Central memory CD8-positive, alpha-beta T cell (primary cell): ENCODE results near the gene RAB44.

Experiments
- ATAC-seq: fragments of 150-1000 bp; cut with Tn5 transposase; replicated peaks from 2 replicates; pipeline ENCODE4 v1.10.0; 2022; ENCODE audit warnings: mild to moderate bottlenecking, moderate FRiP score, moderate number of reproducible peaks; ENCODE audit not compliant: poor library complexity, severe bottlenecking; ENCODE audit errors: extremely low read depth
- DNase-seq, 2 donors: peaks; one replicate each; pipeline ENCODE4 v3.0.0; 2021; ENCODE audit warnings: low spot score in 2 of 2
- H3K27ac Mint-ChIP-seq: one replicate; pipeline ENCODE4 v1.8.0; 2022; ENCODE audit warnings: low read depth, mild to moderate bottlenecking, moderate library complexity, mixed read lengths
- H3K27me3 Mint-ChIP-seq: one replicate; pipeline ENCODE4 v1.8.0; 2022; ENCODE audit warnings: mixed read lengths
- H3K36me3 Mint-ChIP-seq: one replicate; pipeline ENCODE4 v1.8.0; 2022; ENCODE audit warnings: mild to moderate bottlenecking, moderate library complexity, mixed read lengths; ENCODE audit not compliant: insufficient read depth
- H3K4me1 Mint-ChIP-seq: one replicate; pipeline ENCODE4 v1.8.0; 2022; ENCODE audit warnings: mixed read lengths
- H3K4me3 Mint-ChIP-seq: one replicate; pipeline ENCODE4 v1.8.0; 2022; ENCODE audit warnings: mild to moderate bottlenecking, moderate library complexity, mixed read lengths
- H3K9me3 Mint-ChIP-seq: one replicate; pipeline ENCODE4 v1.8.0; 2022; ENCODE audit warnings: mixed read lengths

The RAB44 gene

DNA sequence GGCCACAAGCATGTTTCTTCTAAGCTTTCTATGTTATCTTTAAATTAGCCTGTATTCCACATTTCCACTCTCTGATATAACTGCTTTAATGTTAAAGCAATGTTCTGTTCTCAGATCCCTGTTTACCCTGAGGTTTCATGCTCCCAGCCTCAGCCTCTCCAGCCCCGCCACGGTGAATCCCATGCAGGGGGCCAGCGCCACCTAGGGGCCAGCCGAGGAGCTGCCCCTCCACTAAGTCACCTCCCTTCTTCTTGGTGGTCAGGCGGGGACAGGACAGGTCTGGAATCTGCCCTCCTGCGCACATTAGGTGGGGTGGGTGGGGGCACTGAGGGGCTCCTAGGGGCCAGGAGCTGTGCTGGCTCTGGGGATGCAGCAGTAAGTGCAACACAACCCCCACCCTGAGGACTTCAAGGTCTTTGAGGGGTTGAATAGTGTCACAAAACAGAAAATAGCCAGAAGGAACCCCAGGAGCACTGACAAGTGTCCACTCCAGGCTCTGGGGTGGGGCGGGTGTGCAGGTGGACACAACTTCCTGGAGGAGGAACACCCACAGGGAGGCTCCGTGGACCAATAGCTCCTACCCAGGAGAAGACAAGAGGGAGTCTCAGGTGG, 61.6 kb downstream of the RAB44 start:
- no peaks in the 10 kb centered on the region for H3K27me3 Mint-ChIP-seq
- ATAC-seq, result no peak
- DNase-seq, result peak; percentile 60 to 70
- H3K9me3 Mint-ChIP-seq, result no peaks in the 10 kb centered on the region
- peaks cover 47% of the 10 kb centered on the region for H3K4me1 Mint-ChIP-seq
- H3K4me3 Mint-ChIP-seq, result no peak overlapping the region
- H3K36me3 Mint-ChIP-seq, result peaks cover 5% of the 10 kb centered on the region
- H3K27ac Mint-ChIP-seq, result peak overlapping the region; percentile 58

DNA sequence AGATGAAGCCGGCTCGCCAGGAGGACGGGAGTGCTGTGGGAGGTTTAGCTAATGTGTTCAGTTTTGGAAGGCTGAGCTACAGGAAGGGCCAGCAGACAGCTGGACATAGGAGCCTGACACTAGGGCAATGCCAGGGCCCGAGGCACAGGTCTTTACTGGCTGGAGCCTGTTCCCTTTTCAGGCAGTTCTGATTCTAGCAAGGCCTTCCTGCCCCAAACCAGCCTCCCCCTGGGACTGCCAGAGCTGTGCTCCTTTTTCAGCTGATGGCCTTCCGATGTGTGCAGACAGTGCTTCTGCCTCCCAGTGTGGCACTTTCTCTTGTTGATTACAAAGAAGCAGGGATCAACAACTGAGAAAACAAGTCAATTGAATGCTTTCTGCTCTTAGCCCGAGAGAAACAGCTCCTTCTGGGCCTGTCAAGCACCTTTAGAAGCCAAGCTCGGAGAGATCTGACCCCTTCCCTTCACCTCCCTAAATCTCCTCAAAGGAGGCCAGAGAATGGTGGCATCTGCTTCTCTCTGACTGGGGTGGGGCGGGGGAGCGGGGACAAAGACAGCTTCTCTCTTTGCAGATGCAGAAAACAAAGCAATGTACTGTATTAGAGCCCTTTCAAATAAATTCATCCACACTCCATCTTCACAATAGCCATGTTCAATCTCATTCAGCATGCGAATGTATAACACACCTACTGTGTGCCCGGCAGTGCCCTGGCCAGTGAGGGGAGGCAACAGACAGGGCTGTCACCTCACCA, 63.2 kb downstream of the RAB44 start:
- H3K4me1 Mint-ChIP-seq, result peaks cover 32% of the 10 kb centered on the region
- ATAC-seq, result no peak
- H3K9me3 Mint-ChIP-seq, result no peaks in the 10 kb centered on the region
- DNase-seq, result no peak
- H3K4me3 Mint-ChIP-seq, result no peak overlapping the region
- H3K27ac Mint-ChIP-seq, result no peak overlapping the region
- H3K36me3 Mint-ChIP-seq, result no peaks in the 10 kb centered on the region
- H3K27me3 Mint-ChIP-seq, result no peaks in the 10 kb centered on the region

DNA sequence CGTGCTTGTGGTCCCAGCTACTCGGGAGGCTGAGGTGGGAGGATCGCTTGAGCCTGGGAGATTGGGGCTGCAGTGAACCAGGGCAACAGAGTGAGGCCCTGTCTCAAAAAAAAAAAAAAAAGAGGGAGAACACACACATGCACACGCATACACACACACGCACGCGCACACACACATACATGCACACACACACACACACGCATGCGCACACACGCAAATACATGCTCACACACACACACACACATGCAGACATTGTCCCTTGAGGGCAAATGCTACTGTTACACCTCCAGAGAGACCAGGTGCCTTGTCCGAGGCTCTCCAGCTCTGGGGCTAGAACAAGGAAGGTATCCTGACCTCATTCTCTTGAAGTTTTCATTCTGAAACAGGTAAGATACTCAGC, 64.5 kb downstream of the RAB44 start:
- H3K27ac Mint-ChIP-seq, result no peak overlapping the region

DNA sequence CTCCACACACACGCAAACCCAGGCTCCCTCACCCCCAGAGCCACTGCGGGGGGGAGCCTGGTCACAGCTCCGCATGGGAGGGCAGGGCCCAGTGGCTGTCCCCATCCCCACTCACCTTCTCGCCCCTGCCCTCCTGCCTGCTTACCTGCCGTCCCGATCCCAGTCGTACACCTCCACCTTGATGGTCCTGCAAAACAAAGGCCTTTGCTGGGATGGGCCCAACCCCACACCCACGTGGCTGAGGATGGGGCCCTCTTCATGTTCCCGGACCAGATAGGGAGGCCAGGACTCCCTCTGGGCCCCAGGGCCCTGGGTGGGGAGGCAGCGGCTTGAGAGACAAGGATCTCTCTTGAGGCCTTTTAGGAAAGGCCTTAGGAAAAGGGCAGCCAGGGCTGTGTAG, 67.6 kb downstream of the RAB44 start:
- Mint-ChIP-seq H3K4me3 (no peak overlapping the region), H3K27ac (no peak overlapping the region), H3K9me3 (no peaks in the 10 kb centered on the region), H3K27me3 (no peaks in the 10 kb centered on the region), H3K36me3 (peaks cover 6% of the 10 kb centered on the region), H3K4me1 (peaks cover 22% of the 10 kb centered on the region)
- ATAC-seq (no peak), DNase-seq (no peak)

More for the DNA sequence above, 64.5 kb downstream of the RAB44 start:
- Mint-ChIP-seq H3K4me1 (peaks cover 25% of the 10 kb centered on the region), H3K4me3 (no peak overlapping the region), H3K36me3 (peaks cover 2% of the 10 kb centered on the region), H3K9me3 (no peaks in the 10 kb centered on the region), H3K27me3 (no peaks in the 10 kb centered on the region)
- no peak for ATAC-seq
- no peak for DNase-seq

DNA sequence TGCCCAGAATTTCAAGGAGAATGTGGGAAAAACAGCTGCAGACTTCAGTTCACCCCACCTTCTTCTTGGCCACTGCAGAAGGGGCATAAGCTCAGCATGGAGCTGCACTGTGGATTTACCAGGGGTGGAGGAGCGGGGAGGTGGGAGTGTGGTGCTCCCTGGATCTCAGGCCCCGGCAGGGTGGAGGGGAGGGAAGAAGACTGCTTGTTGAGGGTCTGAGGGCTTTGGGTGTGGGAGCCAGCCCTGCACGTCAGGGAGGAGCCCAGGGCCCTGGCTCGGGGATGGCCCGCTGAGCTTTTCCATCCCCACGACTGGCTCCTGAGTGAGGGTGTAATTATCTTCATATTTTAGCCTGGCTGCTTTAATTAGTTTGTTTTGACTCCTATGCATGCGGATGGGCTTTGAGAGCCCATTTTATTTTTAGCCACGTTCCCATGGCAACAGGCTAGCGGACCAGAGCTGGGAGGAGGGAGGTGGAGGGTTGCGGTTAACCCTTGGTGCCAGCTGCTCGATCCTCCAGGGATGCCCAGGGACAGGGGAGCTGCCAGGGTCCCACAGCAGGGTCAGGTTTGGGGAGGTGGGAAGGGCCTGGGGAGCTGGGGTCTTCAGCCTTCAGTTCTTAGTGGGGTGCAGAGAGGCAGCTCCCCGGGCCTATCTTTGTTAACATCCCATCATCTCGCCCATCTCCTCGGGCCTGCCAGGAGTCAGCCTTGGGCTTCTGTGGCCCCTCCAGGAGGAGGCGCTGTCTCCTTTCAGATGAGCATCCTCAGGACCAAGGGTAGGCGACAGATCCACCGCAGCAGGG, 68.2 kb downstream of the RAB44 start:
- Mint-ChIP-seq H3K4me3 (no peak overlapping the region), H3K9me3 (no peaks in the 10 kb centered on the region), H3K4me1 (peaks cover 28% of the 10 kb centered on the region), H3K27me3 (no peaks in the 10 kb centered on the region), H3K36me3 (peaks cover 9% of the 10 kb centered on the region), H3K27ac (no peak overlapping the region)
- ATAC-seq, result peak; percentile 72
- DNase-seq, result peak; percentile 65

DNA sequence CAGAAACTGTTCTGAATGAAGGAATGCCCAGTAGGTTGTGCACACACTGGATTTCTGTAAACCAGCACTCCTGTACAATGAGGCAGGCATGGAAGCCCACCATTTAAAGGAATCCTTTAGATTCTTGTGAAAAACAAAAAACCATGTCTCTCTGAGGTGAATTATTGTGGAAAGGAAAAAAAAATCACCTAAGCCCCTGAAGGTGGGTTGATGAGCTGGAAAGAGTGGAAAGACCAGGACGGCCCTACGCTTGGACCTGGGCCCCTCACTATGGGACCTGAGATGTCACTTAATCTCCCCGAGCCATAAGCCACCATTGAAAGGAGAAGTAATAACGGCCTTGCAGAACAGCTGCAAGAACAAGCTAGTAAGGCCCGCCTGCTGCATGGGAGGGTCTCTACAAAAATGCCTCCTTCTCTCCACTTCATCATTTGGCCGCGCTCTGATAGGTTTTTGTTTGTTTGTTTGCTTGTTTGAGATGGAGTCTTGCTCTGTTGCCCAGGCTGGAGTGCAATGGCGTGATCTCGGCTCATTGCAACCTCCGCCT, 68.8 kb downstream of the RAB44 start:
- Mint-ChIP-seq H3K4me1 (peaks cover 32% of the 10 kb centered on the region), H3K27me3 (no peaks in the 10 kb centered on the region), H3K4me3 (no peak overlapping the region), H3K9me3 (no peaks in the 10 kb centered on the region), H3K27ac (no peak overlapping the region), H3K36me3 (peaks cover 9% of the 10 kb centered on the region)
- no peak for ATAC-seq
- DNase-seq, result no peak

DNA sequence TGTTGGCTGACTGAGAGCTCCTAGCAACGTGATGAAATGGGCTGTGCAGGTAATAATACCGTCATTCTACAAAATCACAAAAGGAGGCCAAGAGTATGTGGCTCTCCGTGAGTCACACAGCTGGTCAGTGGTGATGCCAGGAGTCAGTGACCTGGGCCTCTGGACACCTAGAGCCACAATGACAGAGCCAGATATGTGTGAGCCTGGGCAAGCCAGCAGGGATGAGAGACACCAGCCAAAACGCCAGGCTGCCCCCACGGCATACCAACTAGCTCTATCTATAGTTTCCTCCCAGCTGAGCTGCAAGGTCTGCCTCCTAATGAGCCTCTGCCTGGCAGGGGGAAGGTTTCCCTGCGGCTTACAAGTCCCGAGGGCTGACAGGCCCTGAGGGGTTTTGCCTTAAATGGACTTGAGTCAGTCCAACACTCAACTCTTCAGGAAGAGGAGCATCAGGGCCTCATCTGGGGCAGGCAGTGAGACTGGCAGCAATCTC, 71.6 kb downstream of the RAB44 start:
- Mint-ChIP-seq H3K4me3 (peak overlapping the region; percentile 29), H3K36me3 (peaks cover 9% of the 10 kb centered on the region), H3K4me1 (peaks cover 38% of the 10 kb centered on the region), H3K27ac (peak overlapping the region; percentile 84), H3K27me3 (no peaks in the 10 kb centered on the region), H3K9me3 (no peaks in the 10 kb centered on the region)
- DNase-seq (no peak), ATAC-seq (no peak)

DNA sequence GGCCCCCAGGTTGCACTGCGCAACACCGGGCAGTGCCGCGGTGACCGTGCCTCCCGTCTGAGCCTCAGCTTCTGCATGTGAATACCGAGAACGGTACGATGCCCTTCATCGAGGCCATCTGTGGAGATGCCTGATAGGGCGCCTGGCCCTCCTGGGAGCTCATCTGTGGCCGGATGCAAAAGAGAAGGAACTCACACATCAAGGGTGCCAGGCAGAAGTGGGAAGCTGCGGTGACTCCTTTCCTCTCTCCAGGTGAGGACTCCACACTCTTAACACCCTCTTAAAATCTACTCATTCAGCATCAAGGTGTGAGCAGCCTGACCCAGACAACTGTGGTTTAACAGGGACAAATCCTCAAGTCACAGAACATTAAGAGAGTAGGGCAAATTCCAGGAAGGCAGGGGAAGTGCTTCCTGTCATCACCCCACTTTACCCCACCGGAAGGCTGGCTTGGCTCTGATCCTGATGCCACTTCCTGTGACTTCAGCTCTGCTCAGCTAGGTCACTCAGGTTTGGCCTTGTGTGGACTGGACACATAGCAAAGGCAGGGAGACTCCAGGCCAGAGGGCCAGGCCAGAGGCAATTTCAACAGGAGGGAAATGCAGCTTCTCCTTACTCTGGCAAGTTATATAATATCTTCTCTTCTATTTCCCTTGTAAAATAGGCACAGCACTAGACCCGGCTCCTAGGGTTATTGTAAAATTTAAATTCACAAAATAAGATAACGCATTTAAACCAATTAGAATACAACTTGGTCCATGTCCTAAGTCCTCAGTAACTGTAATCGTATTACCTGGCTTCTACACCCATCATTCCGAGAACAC, 72.3 kb downstream of the RAB44 start:
- H3K36me3 Mint-ChIP-seq, result peaks cover 9% of the 10 kb centered on the region
- H3K9me3 Mint-ChIP-seq, result no peaks in the 10 kb centered on the region
- peaks cover 38% of the 10 kb centered on the region for H3K4me1 Mint-ChIP-seq
- peak overlapping the region; percentile 84 for H3K27ac Mint-ChIP-seq
- DNase-seq (no peak), ATAC-seq (peak; percentile 30)
- peak overlapping the region; percentile 29 for H3K4me3 Mint-ChIP-seq
- H3K27me3 Mint-ChIP-seq, result no peaks in the 10 kb centered on the region

DNA sequence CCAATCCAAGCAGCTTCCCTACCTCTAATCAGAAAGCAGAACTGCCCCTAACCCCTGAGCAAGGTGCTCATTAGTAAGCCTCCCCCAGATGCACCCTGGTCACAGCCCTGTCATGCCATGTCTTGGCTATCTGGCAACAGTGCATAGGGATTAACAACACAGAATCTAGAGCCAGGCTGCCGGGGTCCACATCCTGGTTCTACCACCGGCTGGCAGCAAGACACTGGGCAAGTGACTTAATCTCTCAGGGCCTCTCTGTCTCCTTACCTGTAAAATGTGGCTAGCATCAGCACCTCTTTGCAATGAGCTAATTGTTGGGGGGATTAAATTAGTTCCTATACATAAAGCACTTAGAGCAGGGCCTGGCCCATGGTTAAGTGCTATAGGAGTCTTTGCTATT, 73.5 kb downstream of the RAB44 start:
- H3K27me3 Mint-ChIP-seq, result no peaks in the 10 kb centered on the region
- ATAC-seq, result no peak
- peaks cover 36% of the 10 kb centered on the region for H3K4me1 Mint-ChIP-seq
- peaks cover 8% of the 10 kb centered on the region for H3K36me3 Mint-ChIP-seq
- no peak overlapping the region for H3K4me3 Mint-ChIP-seq
- no peak for DNase-seq
- H3K27ac Mint-ChIP-seq, result peak overlapping the region; percentile 84
- H3K9me3 Mint-ChIP-seq, result no peaks in the 10 kb centered on the region

DNA sequence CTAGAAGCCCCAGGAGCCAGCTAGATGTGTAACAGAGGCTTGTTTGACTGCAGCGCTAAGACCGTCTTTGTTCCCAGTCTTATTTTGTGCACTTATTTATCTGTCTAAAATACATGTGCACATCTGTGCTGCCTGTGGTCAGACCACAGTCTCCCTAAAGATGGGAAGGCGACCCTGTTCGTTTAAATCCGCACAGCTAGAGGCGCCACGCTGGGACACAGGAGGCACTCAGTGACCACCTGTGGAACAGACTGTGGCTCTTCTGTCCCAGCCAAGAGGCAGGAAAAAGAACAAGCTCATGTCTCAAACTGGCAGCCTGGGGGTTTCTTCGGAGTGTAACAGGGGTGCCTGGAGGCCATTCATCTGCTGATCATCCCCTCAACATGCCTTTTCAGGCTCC, 74.8 kb downstream of the RAB44 start:
- ATAC-seq, result no peak
- H3K36me3 Mint-ChIP-seq, result peaks cover 7% of the 10 kb centered on the region
- no peaks in the 10 kb centered on the region for H3K27me3 Mint-ChIP-seq
- DNase-seq, result no peak
- no peaks in the 10 kb centered on the region for H3K9me3 Mint-ChIP-seq
- H3K4me3 Mint-ChIP-seq, result no peak overlapping the region
- peaks cover 33% of the 10 kb centered on the region for H3K4me1 Mint-ChIP-seq
- peak overlapping the region; percentile 52 for H3K27ac Mint-ChIP-seq

DNA sequence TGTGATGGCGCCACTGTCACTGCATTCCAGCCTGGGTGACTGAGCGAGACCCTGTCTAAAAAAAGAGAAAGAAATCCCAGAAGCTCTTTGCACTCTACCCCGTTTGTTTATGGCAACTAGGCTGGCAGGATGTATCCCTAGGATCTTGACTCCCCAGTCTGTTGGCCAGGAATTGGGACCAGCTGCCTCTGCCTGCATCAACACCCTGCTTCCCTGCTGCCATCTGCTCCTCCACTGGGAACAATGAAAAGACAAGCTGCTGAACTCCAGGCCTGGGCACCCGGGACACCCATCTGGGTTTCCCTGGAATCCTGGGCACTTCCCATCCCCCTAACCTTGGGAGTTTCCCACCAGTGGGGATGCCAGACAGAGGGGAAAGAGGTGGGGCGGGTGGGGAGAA, 76.7 kb downstream of the RAB44 start:
- DNase-seq (no peak), ATAC-seq (no peak)
- Mint-ChIP-seq H3K27me3 (no peaks in the 10 kb centered on the region), H3K9me3 (no peaks in the 10 kb centered on the region), H3K36me3 (peaks cover 5% of the 10 kb centered on the region), H3K4me3 (no peak overlapping the region), H3K27ac (no peak overlapping the region), H3K4me1 (peaks cover 30% of the 10 kb centered on the region)

DNA sequence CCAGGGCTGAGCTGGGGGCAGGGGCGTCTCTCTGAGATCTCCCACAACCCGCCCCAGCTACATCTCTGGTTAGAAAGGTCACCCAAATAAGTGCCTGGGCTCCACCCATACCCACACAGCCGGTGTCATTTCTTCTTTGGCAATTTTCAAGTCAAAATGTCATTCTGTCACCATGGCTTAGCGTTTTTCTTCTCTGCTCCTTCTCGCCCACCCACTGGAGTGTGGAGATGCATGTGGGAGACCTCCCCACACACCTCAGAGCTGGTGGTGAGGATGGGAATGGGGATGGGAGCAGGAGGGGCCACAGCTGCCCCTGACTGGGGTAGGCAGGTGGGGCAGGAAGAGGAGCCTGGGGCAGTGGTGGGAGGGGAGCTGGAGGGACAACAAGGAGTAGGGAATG, 78.5 kb downstream of the RAB44 start:
- Mint-ChIP-seq H3K9me3 (no peaks in the 10 kb centered on the region), H3K36me3 (no peaks in the 10 kb centered on the region), H3K4me1 (peaks cover 18% of the 10 kb centered on the region), H3K27me3 (no peaks in the 10 kb centered on the region), H3K4me3 (no peak overlapping the region), H3K27ac (no peak overlapping the region)
- DNase-seq, result no peak
- no peak for ATAC-seq
